Uterus (tissue), 4 donors: ENCODE results near the gene XYLT1. TPM values are rescaled to one million over a fixed set of nuclear protein-coding genes. Genes with fewer than 3 reads are reported as not detected.

Experiments used
- DNase-seq, 2 donors: peaks; one replicate each; pipeline ENCODE4 v3.0.0-alpha.2; 2019 to 2020
- H3K27ac ChIP-seq, 2 donors: fragments of 200-600 bp; sonication (generic); 1 replicate in 1 of 2; 2 replicates in 1 of 2; pipeline ENCODE4 v1.5.1; 2016 to 2018
- H3K27me3 ChIP-seq, 2 donors: fragments of 200-600 bp; sonication (generic); one replicate each; pipeline ENCODE4 v1.5.1; 2018 to 2019; ENCODE audit warnings: control low read depth in 1 of 2
- H3K36me3 ChIP-seq, 2 donors: fragments of 200-600 bp; sonication (generic); one replicate each; pipeline ENCODE4 v1.5.1; 2019; ENCODE audit warnings: control low read depth in 1 of 2
- H3K4me1 ChIP-seq, 2 donors: fragments of 200-600 bp; sonication (generic); one replicate each; pipeline ENCODE4 v1.5.1; 2018 to 2019; ENCODE audit warnings: control low read depth in 1 of 2
- H3K4me3 ChIP-seq, 2 donors: fragments of 200-600 bp; sonication (generic); 1 replicate in 1 of 2; 2 replicates in 1 of 2; pipeline ENCODE4 v1.5.1; 2018 to 2019; ENCODE audit warnings: mild to moderate bottlenecking in 1 of 2
- H3K9me3 ChIP-seq, 2 donors: fragments of 200-600 bp; sonication (generic); one replicate each; pipeline ENCODE4 v1.5.1; 2019; ENCODE audit warnings: control low read depth in 1 of 2
- CTCF ChIP-seq, 4 experiments: fragments of 200-600 bp in 2 of 4; fragments of 450-650 bp in 2 of 4; sonication (generic) in 2 of 4; IDR thresholded peaks; one replicate each; pipeline ENCODE4 v1.5.1; 2016 to 2019; ENCODE audit warnings: antibody characterized with exemption in 4 of 4, mild to moderate bottlenecking in 2 of 4, moderate library complexity in 1 of 4
- POLR2A ChIP-seq, 2 donors: fragments of 450-650 bp; IDR thresholded peaks; one replicate each; pipeline ENCODE4 v1.6.1; 2016; ENCODE audit warnings: antibody characterized with exemption in 2 of 2, mild to moderate bottlenecking in 1 of 2, moderate library complexity in 1 of 2
- intact Hi-C: fragments of 100-400 bp; cut with DNase I; formaldehyde crosslinking; loops from one replicate; pipeline ENCODE4 v1.15.1; 2023; ENCODE audit warnings: low total_unique reads
- total RNA-seq, 4 donors: library from RNA; depleted of rRNA in 3 of 4; stranded (reverse); fragments of >200 nt in 3 of 4; gene quantifications; one replicate each; pipeline versions ENCODE4 v1.1.0 to v1.2.4, GENCODE V29; 2014 to 2023
- donor health status: DM: yes; HTN: yes; CAD: no.

Gene XYLT1
- total RNA-seq, 4 donors from 2014 or later, result 1.5 to 42.2 (median 15.7) TPM

- intact Hi-C loops, result no loop called here
- H3K27me3 ChIP-seq, result no peaks in the 10 kb centered on the region
These were observed 336.2 kb downstream of the XYLT1 start for GRCh38 chr16:17134586-17134985.

GRCh38 chr16:17133851-17134250 lies 336.9 kb downstream of the XYLT1 start:
- Histone ChIP-seq H3K27me3 (no peaks in the 10 kb centered on the region), H3K36me3 (no peaks in the 10 kb centered on the region), H3K27ac (no peak overlapping the region), H3K4me1 (no peaks in the 10 kb centered on the region), H3K9me3 (no peaks in the 10 kb centered on the region), H3K4me3 (no peak overlapping the region)
- TF ChIP-seq POLR2A (IDR thresholded peaks at IDR 0.05), result no peak
- no peak for TF ChIP-seq CTCF (IDR thresholded peaks at IDR 0.05)
- intact Hi-C loops, result no loop called here
- no peak for DNase-seq

More at GRCh38 chr16:17134586-17134985, 336.2 kb downstream of the XYLT1 start:
- DNase-seq, result no peak
- no peaks in the 10 kb centered on the region for H3K4me1 ChIP-seq
- H3K27ac ChIP-seq, result no peak overlapping the region
- no peaks in the 10 kb centered on the region for H3K9me3 ChIP-seq
- TF ChIP-seq CTCF (IDR thresholded peaks at IDR 0.05), result no peak
- no peak for TF ChIP-seq POLR2A (IDR thresholded peaks at IDR 0.05)
- H3K36me3 ChIP-seq, result no peaks in the 10 kb centered on the region
- no peak overlapping the region for H3K4me3 ChIP-seq

- no peak overlapping the region for H3K4me3 ChIP-seq
- no peaks in the 10 kb centered on the region for H3K36me3 ChIP-seq
- no peak for DNase-seq
- intact Hi-C loops, result no loop called here
- no peaks in the 10 kb centered on the region for H3K4me1 ChIP-seq
- no peaks in the 10 kb centered on the region for H3K27me3 ChIP-seq
- no peaks in the 10 kb centered on the region for H3K9me3 ChIP-seq
- TF ChIP-seq CTCF (IDR thresholded peaks at IDR 0.05) (no peak), POLR2A (IDR thresholded peaks at IDR 0.05) (no peak)
- no peak overlapping the region for H3K27ac ChIP-seq
These were observed 339.4 kb downstream of the XYLT1 start for GRCh38 chr16:17131351-17131750.

GRCh38 chr16:17130733-17131132 lies 340.0 kb downstream of the XYLT1 start:
- H3K27me3 ChIP-seq, result no peaks in the 10 kb centered on the region
- TF ChIP-seq CTCF (IDR thresholded peaks at IDR 0.05), result no peak
- no peak for TF ChIP-seq POLR2A (IDR thresholded peaks at IDR 0.05)
- intact Hi-C loops, result no loop called here
- DNase-seq, result no peak
- no peaks in the 10 kb centered on the region for H3K36me3 ChIP-seq
- H3K4me1 ChIP-seq, result no peaks in the 10 kb centered on the region
- no peak overlapping the region for H3K4me3 ChIP-seq
- no peaks in the 10 kb centered on the region for H3K9me3 ChIP-seq
- no peak overlapping the region for H3K27ac ChIP-seq

- DNase-seq, result no peak
- H3K27ac ChIP-seq, result no peak overlapping the region
- TF ChIP-seq CTCF (IDR thresholded peaks at IDR 0.05) (no peak), POLR2A (IDR thresholded peaks at IDR 0.05) (no peak)
- no peaks in the 10 kb centered on the region for H3K9me3 ChIP-seq
- H3K4me3 ChIP-seq, result no peak overlapping the region
- H3K27me3 ChIP-seq, result no peaks in the 10 kb centered on the region
- intact Hi-C loops, result no loop called here
- H3K36me3 ChIP-seq, result no peaks in the 10 kb centered on the region
- H3K4me1 ChIP-seq, result no peaks in the 10 kb centered on the region
These were observed 340.8 kb downstream of the XYLT1 start for GRCh38 chr16:17129971-17130370.
